Measurements from ENCODE around the gene TPP2. TPM values are rescaled to one million over a fixed set of nuclear protein-coding genes. Genes with fewer than 3 reads are reported as not detected.

The TPP2 gene
- polyA plus RNA-seq, 1 donor from 2014 or later, result 45.4 TPM

GRCh38 chr13:102698649-102698980 lies 101.8 kb downstream of the TPP2 start:
- Histone ChIP-seq H3K9me2 (ENCODE audit: insufficient read depth, low read length) (no peaks in the 10 kb centered on the region), H3K9me3 (ENCODE audit: low read length) (no peaks in the 10 kb centered on the region), H3K27ac (ENCODE audit: low read length) (no peak overlapping the region), H3K36me3 (ENCODE audit: insufficient read depth, low read length) (no peaks in the 10 kb centered on the region), H2AFZ (ENCODE audit: low read depth, low read length) (no peak overlapping the region), H3K4me2 (ENCODE audit: low read length) (no peak overlapping the region), H3K4me3 (ENCODE audit: low read length) (no peak overlapping the region), H3K27me3 (ENCODE audit: insufficient read depth, low read depth, low read length) (no peaks in the 10 kb centered on the region), H4K20me1 (ENCODE audit: insufficient read depth) (no peaks in the 10 kb centered on the region), H3F3A (ENCODE audit: insufficient read depth, low read length, poor library complexity, severe bottlenecking) (no peaks in the 10 kb centered on the region), H3K79me2 (replicated peaks; ENCODE audit: insufficient read depth, low read length) (no peaks in the 10 kb centered on the region), H3K9ac (ENCODE audit: low read length) (no peak overlapping the region)
- TF ChIP-seq REST (IDR thresholded peaks at IDR 0.05; ENCODE audit: borderline replicate concordance) (no peak), CTCF (IDR thresholded peaks at IDR 0.05; ENCODE audit: poor library complexity, severe bottlenecking) (no peak)

- Histone ChIP-seq H3K4me3 (ENCODE audit: low read length) (no peak overlapping the region), H3K4me2 (ENCODE audit: low read length) (no peak overlapping the region), H4K20me1 (ENCODE audit: insufficient read depth) (no peaks in the 10 kb centered on the region), H3K27me3 (ENCODE audit: insufficient read depth, low read depth, low read length) (no peaks in the 10 kb centered on the region), H2AFZ (ENCODE audit: low read depth, low read length) (no peak overlapping the region), H3K9me3 (ENCODE audit: low read length) (no peaks in the 10 kb centered on the region), H3F3A (ENCODE audit: insufficient read depth, low read length, poor library complexity, severe bottlenecking) (no peaks in the 10 kb centered on the region), H3K36me3 (ENCODE audit: insufficient read depth, low read length) (no peaks in the 10 kb centered on the region), H3K27ac (ENCODE audit: low read length) (no peak overlapping the region), H3K9ac (ENCODE audit: low read length) (no peak overlapping the region), H3K9me2 (ENCODE audit: insufficient read depth, low read length) (no peaks in the 10 kb centered on the region), H3K79me2 (replicated peaks; ENCODE audit: insufficient read depth, low read length) (no peaks in the 10 kb centered on the region)
- no peak for TF ChIP-seq RAD21 (conservative IDR thresholded peaks at IDR 0.05)
- TF ChIP-seq POLR2AphosphoS5 (IDR thresholded peaks at IDR 0.05), result no peak
- TF ChIP-seq REST (IDR thresholded peaks at IDR 0.05; ENCODE audit: borderline replicate concordance), result no peak
- no peak for TF ChIP-seq CTCF (IDR thresholded peaks at IDR 0.05; ENCODE audit: poor library complexity, severe bottlenecking)
- no peak for TF ChIP-seq EP300 (conservative IDR thresholded peaks at IDR 0.05; ENCODE audit: poor library complexity, severe bottlenecking)
- TF ChIP-seq EZH2 (IDR thresholded peaks at IDR 0.05; ENCODE audit: borderline replicate concordance, insufficient read depth, low read length, poor library complexity, severe bottlenecking), result no peak
- TF ChIP-seq MXI1 (conservative IDR thresholded peaks at IDR 0.05; ENCODE audit: poor library complexity, severe bottlenecking), result no peak
- TF ChIP-seq TAF1 (IDR thresholded peaks at IDR 0.05; ENCODE audit: low read depth), result no peak
- no peak for TF ChIP-seq SMC3 (conservative IDR thresholded peaks at IDR 0.05; ENCODE audit: poor library complexity)
These were observed 102.7 kb downstream of the TPP2 start for GRCh38 chr13:102699504-102699903.

Data from neural cell (in vitro differentiated cells).